Esophagus squamous epithelium (tissue), 5 donors: ENCODE data around the gene ZBED4. TPM values are rescaled to one million over a fixed set of nuclear protein-coding genes. Genes with fewer than 3 reads are reported as not detected.

Source experiments
- DNase-seq: peaks from one replicate; lab custom pipeline; 2025; lab: John Stamatoyannopoulos, UW
- H3K27ac ChIP-seq, 4 donors: fragments of 200-600 bp; sonication (generic); one replicate each; pipeline ENCODE4 v1.5.1; 2016 to 2019; ENCODE audit warnings: mild to moderate bottlenecking in 1 of 4
- H3K27me3 ChIP-seq, 4 donors: fragments of 200-600 bp; sonication (generic); 1 replicate in 3 of 4; 2 replicates in 1 of 4; pipeline versions ENCODE4 v1.5.1 to v1.6.0; 2017 to 2021; ENCODE audit warnings: antibody characterized with exemption in 1 of 4
- H3K36me3 ChIP-seq, 3 donors: fragments of 200-600 bp; sonication (generic); one replicate each; pipeline ENCODE4 v1.5.1; 2016 to 2019
- H3K4me1 ChIP-seq, 3 donors: fragments of 200-600 bp; sonication (generic); one replicate each; pipeline ENCODE4 v1.5.1; 2017 to 2019
- H3K4me3 ChIP-seq, 4 donors: fragments of 200-600 bp; sonication (generic); 1 replicate in 3 of 4; 2 replicates in 1 of 4; pipeline ENCODE4 v1.5.1; 2016 to 2019; ENCODE audit warnings: mild to moderate bottlenecking in 2 of 4, moderate library complexity in 1 of 4
- H3K9me3 ChIP-seq, 3 donors: fragments of 200-600 bp; sonication (generic); one replicate each; pipeline ENCODE4 v1.5.1; 2016 to 2019
- CTCF ChIP-seq, 6 experiments: fragments of 450-650 bp in 4 of 6; fragments of 200-600 bp in 2 of 6; sonication (generic) in 2 of 6; IDR thresholded peaks; one replicate each; pipeline ENCODE4 v1.5.1; 2016 to 2019; ENCODE audit warnings: antibody characterized with exemption in 6 of 6, mild to moderate bottlenecking in 4 of 6, moderate library complexity in 4 of 6
- POLR2A ChIP-seq, 4 donors: fragments of 450-650 bp; IDR thresholded peaks; one replicate each; pipeline ENCODE4 v1.6.1; 2017; ENCODE audit warnings: antibody characterized with exemption in 4 of 4, mild to moderate bottlenecking in 4 of 4, moderate library complexity in 3 of 4
- WGBS, 2 donors: methylation state at CpG; one replicate each; pipeline ENCODE4 v1.1.5; 2018; 5-methylcytosine and 5-hydroxymethylcytosine counted together
- intact Hi-C: fragments of 100-400 bp; cut with DNase I; formaldehyde crosslinking; loops from one replicate; pipeline ENCODE4 v1.15.0; 2022
- total RNA-seq, 4 donors: library from RNA; depleted of rRNA; stranded (reverse); fragments of >200 nt; gene quantifications; one replicate each; pipeline ENCODE4 v1.1.0, GENCODE V29; 2016
- donor health status: DM: yes; HTN: yes; CAD: no.

Gene ZBED4
- total RNA-seq, 4 donors from 2014 or later = 9.6 to 14.1 (median 13.7) TPM

- peak overlapping the region in 1 of 4 donors; percentile 72 for H3K4me3 ChIP-seq
- no peaks in the 10 kb centered on the region for H3K27me3 ChIP-seq
- H3K27ac ChIP-seq = no peak overlapping the region
- H3K9me3 ChIP-seq = no peaks in the 10 kb centered on the region
- 84 to 89% methylated on average over 6 to 12 of the region's 16 CpGs for WGBS, 2 donors
- intact Hi-C loops = no loop called here
- no peak for DNase-seq
- peaks cover 21 to 62% (median 30%) of the 10 kb centered on the region in 3 donors for H3K36me3 ChIP-seq
- H3K4me1 ChIP-seq = peaks cover 29 to 79% (median 35%) of the 10 kb centered on the region in 3 donors
- TF ChIP-seq POLR2A (IDR thresholded peaks at IDR 0.05) (no peak), CTCF (IDR thresholded peaks at IDR 0.05) (no peak)
These were observed 29.3 kb upstream of the ZBED4 start for GRCh38 chr22:49824185-49824925.

- intact Hi-C loops = no loop called here
- 96 to 100% methylated on average over 2 to 4 of the region's 12 CpGs for WGBS, 2 donors
- H3K27ac ChIP-seq = peak overlapping the region in 2 of 4 donors; percentile 96 to 99
- no peaks in the 10 kb centered on the region for H3K27me3 ChIP-seq
- H3K36me3 ChIP-seq = peaks cover 21 to 56% (median 27%) of the 10 kb centered on the region in 3 donors
- DNase-seq = no peak
- TF ChIP-seq CTCF (IDR thresholded peaks at IDR 0.05) (no peak), POLR2A (IDR thresholded peaks at IDR 0.05) (no peak)
- peak overlapping the region in 3 of 4 donors; percentile 72 to 85 (median 72) for H3K4me3 ChIP-seq
- peaks cover 29 to 77% (median 35%) of the 10 kb centered on the region in 3 donors for H3K4me1 ChIP-seq
- no peaks in the 10 kb centered on the region for H3K9me3 ChIP-seq
These were observed 28.7 kb upstream of the ZBED4 start for GRCh38 chr22:49824936-49825335.

GRCh38 chr22:49825436-49825835 is 28.2 kb upstream of the ZBED4 start:
- Histone ChIP-seq H3K36me3 (peaks cover 20 to 51% (median 26%) of the 10 kb centered on the region in 3 donors), H3K9me3 (no peaks in the 10 kb centered on the region), H3K4me3 (peak overlapping the region; percentile 72 to 85 (median 78)), H3K27me3 (no peaks in the 10 kb centered on the region), H3K4me1 (peaks cover 29 to 72% (median 35%) of the 10 kb centered on the region in 3 donors), H3K27ac (peak overlapping the region in 3 of 4 donors; percentile 31 to 99 (median 96))
- no peak for TF ChIP-seq CTCF (IDR thresholded peaks at IDR 0.05)
- TF ChIP-seq POLR2A (IDR thresholded peaks at IDR 0.05) = no peak
- DNase-seq = no peak
- 64% methylated on average over 5 to 7 of the region's 10 CpGs for WGBS, 2 donors
- intact Hi-C loops = no loop called here

- WGBS, 2 donors = 8% methylated on average over 5 of the region's 31 CpGs; no CpG with 5 or more reads in 1 of the 2 donors
- no peak for DNase-seq
- H3K9me3 ChIP-seq = no peaks in the 10 kb centered on the region
- peak overlapping the region; percentile 87 to 99 (median 95) for H3K27ac ChIP-seq
- intact Hi-C loops = no loop called here
- H3K4me3 ChIP-seq = peak overlapping the region; percentile 72 to 85 (median 78)
- H3K27me3 ChIP-seq = no peaks in the 10 kb centered on the region
- TF ChIP-seq POLR2A (IDR thresholded peaks at IDR 0.05) (peak in 1 of 4 donors; percentile 29), CTCF (IDR thresholded peaks at IDR 0.05) (no peak)
- H3K4me1 ChIP-seq = peaks cover 29 to 67% (median 29%) of the 10 kb centered on the region in 3 donors
- peaks cover 15 to 45% (median 23%) of the 10 kb centered on the region in 3 donors for H3K36me3 ChIP-seq
These were observed 27.6 kb upstream of the ZBED4 start for GRCh38 chr22:49825944-49826602.
